Measurements from ENCODE around the gene FRMPD1.

Gene FRMPD1

DNA sequence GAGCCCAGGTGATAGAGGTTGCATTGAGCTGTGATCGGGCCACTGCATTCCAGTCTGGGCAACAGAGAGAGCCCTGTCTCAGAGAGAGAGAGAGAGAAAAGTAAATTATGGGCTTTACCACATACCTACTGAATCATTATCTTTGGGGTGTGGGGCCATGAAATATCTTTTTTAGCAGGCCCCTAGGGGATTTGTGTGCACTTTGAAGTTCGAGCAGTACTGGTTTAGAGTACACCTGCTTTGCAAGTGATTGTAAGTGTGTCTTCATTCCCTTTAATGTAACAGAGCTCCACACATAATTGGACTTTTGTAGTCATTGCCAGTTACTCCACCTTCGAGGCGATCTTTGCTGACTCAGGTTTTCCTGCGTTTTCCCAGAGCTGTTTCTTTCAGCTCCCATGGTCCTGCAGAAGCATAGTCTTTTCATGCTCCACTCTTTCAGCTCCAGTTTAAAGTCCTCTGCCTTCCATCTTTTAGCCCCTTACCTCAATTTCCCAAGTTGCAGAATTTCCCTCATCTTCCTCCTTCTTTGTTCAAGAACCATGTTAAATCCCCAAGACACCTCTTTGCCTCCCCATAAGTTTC is 24.0 kb upstream of the FRMPD1 start:
- DNase-seq (ENCODE audit: low spot score) = peak; percentile 43

DNA sequence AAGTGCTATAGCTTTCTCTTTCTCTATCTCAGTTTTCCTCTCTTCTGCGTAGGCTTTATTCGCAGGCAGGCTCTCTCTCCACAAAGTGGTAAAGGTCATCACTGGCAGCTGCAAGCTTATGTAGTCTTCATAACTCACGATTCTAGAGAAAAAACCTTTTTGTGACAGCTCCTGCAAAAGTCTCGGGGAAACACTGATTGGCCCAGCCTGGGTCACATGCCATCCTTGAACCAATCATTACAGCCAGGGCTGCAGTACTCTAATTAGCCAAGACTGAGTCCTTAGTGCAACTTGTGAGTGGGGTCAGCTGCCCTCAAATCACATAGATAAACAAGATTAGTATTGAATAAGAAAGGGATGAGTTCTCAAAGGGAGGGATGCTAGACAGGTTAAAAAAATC is 18.3 kb upstream of the FRMPD1 start:
- no peak for DNase-seq (ENCODE audit: low spot score)

DNA sequence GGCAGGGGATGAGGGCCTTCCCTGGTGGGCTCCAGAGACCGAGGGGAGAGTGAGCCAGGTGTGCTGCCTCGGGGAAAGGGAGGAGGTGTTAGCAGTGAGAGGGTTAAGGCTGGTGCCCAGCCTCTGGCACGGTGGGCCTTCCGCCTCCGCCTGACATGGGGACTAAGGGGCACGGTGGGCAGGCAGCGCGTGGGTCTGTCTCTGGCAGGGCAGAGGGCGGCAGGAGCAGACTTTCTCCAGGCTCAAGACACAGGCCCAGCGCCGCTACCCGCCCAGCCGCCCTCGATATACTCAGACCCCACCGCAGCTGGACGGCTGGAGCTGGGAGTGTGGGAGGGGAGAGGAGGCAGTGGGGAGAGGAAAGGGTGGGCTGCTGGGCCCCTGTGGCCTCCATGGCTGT is 14.9 kb upstream of the FRMPD1 start:
- DNase-seq (ENCODE audit: low spot score) = no peak

DNA sequence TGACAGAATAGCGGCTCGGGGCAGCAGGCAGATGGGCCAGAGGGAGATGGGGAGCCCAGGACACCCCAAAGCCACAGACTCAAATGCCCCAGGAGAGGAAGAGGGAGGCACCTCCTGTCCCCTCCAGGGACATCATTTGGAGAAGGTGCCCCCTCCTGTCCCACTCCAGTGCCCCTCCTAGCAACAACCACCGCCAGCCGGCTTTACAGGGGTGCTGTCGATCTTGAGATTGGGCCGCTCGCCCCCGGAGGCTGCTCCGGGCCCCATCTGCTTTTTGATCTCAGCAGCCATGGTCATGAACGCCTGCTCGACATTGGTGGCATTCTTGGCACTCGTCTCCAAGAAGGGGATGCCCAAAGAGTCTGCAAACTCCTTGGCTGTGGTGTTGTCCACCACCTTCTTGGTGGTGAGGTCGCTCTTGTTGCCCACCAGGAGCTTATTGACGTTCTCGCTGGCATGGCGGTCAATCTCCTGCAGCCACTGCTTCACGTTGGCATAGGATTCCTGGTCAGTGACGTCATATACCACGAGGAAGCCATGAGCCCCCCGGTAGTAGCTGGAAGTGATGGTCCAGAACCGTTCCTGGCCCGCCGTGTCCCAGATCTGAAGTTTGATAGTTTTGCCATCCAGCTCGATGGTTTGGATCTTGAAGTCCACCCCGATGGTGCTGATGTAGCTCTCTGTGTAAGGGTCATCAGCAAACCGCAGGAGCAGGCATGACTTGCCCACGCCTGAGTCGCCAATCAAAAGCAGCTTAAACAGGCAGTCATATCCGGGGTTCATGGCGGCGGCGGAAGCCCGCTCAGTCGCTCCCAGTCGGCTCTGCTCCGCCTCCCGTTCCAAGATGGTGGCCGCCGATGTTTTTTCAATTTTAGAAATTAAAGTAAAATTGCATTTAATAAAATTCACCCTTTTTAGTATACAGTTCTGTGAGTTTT is 14.0 kb upstream of the FRMPD1 start:
- DNase-seq (ENCODE audit: low spot score) = no peak

DNA sequence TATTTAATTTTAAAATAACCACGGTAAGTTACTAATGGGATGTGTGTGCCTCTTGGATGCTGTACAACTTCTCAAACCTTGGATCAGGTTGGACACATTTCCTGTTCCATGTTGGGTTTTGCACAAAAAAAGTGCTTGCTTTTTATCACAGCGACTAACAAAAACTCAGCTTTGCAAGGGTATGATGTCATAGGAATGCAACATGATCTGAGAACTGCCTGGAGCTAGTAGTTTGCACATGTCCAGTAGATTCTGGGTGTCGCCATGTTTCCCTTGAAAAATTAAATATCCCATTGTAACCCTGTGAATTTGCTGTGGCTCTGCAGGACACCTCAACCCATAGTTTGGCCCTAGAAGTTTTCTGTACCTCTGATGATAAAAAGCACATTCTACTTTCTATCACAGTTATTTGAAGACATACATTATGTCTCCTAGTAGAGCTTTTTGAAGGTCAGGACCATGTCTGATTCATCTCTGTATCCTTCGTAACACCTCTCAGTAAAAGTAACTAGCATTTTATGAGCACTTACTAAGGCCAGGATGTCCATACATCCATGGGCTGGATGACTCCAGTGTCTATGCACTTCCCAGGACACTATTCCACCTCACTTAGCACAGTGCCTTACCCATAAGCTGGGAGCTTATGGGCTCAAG is 11.5 kb upstream of the FRMPD1 start:
- DNase-seq (ENCODE audit: low spot score) = peak; percentile 47

- DNase-seq (ENCODE audit: low spot score) = no peak
Measured at GRCh38 chr9:37639841-37640240, 10.9 kb upstream of the FRMPD1 start.

DNA sequence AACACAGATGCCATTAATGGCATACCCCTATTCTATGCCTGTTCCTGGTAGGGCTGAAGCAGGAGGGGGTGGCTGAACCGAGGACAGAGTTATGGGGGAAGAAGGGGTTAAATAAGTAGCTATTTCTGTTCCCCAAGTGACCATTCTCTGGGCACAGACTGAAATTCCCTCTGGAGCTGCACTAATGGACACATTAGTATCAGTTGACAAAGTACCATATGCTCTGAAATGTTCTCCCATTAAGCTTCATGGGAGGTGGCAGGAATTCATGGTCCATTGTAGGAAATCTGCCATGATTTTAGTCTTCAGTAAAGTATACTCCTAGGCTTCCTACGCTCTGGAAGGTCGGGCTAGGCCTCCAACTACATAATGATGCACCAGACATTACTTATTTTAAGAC is 10.5 kb upstream of the FRMPD1 start:
- DNase-seq (ENCODE audit: low spot score) = no peak

GRCh38 chr9:37641331-37641730 is 9.4 kb upstream of the FRMPD1 start:
- peak; percentile 77 for DNase-seq (ENCODE audit: low spot score)

DNA sequence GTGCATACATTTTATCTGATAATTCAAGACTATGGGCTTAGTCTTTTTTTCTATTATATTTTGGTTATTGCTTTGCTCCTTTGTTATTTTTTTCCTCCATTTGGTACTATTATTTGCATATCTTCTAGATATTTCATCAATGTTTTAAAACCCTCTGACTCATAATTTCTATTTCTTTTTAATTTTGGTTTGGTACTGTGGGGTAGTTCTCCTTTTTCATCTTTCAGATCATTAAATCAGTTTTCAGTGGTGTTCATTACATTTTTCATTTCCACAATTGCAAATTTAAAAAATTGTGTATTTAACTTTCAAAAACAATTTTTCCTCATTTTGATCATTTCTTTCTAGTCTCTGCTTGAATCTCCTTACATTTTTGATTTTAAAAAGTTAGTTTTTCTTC is 7.5 kb upstream of the FRMPD1 start:
- DNase-seq (ENCODE audit: low spot score) = no peak

DNA sequence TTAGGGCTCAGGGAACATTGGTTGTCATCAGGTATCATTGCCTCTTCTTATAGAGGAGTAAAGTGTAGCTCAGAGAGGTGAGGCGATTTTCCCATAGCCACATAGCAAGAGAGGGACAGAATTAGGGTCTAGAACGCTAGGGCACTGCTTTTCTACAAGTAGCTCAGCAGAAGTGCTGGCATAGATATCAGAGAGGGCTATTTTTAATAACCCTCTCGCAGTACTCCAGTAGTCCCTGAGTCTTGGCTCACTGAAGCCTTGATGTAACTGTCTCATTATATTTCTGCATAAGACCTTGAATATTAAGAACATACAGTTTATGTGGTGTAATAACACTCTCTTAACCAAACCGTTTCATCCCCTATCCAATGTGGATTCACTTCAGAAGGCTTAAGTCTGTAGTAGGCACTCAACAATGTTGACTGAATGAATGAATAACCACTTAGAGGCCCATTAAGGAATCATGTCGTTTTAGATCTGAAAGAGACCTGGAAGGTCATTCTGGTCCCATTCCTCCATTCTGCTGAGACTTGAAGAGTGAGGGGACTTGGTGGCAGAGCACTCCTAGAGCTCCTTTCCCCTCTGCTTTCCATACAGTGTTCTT is 4.7 kb upstream of the FRMPD1 start:
- DNase-seq (ENCODE audit: low spot score) = no peak

- DNase-seq (ENCODE audit: low spot score) = no peak
Measured at GRCh38 chr9:37650299-37650872, 368 bp upstream of the FRMPD1 start.

DNA sequence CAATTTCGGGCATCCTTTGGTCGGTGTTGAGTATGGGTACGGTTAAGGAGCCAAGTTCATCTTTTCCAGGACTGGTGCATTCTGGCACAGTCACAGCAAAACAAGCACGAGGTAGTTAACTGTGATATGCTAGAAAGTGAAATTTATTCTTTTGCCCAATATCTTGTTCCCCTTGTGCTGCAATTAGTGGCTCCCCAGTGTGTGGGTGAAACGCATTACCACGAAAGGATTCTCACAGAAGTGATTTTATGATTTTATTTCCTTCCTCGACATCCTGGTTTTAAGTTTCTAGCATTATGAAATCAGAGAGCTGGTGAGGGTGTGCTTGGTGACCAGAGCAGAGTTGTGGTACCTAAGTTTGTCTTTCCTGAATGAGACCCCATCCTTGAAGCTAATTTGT is 1.5 kb downstream of the FRMPD1 start:
- DNase-seq (ENCODE audit: low spot score) = no peak

- DNase-seq (ENCODE audit: low spot score) = no peak
Measured at GRCh38 chr9:37653385-37653784, 2.6 kb downstream of the FRMPD1 start.

GRCh38 chr9:37656936-37657335 is 6.2 kb downstream of the FRMPD1 start:
- no peak for DNase-seq (ENCODE audit: low spot score)

DNA sequence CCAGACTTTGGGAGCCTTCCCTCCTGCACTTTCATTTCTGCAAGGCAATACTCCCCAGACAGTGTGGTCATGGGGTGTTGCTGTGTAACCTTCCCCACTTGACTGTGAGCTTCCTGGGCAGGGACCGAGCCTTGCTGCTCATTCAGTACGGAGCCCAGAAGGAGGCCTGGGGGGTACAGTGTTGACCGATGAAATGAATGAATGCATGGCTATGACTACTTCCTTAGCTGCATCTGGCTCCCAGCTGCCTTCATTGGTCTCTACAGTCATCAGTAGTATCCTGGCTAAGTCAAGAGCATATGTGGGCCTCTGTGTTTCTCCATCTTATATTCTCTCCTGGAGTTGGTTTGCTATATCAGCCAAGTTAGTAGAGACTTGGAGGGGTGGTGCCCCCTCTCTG is 9.9 kb downstream of the FRMPD1 start:
- no peak for DNase-seq (ENCODE audit: low spot score)

DNA sequence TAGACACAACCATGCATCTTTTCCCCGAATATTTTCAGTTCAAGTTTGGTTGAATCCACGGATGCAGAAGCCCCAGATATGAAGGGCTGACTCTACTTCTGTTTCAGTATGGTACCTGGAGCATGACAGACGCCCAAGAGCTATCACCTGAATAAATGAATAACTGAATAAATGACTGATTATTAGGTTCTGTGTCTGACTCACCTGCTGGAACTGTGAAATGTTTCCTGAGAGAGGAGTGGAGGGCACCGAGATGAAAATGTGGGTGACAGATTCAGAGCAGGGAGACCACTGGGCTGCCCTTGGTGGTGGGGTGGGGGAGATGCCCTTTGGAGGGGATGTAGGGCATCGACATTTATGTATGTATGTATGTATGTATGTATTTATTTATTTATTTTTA is 13.2 kb downstream of the FRMPD1 start:
- DNase-seq (ENCODE audit: low spot score) = no peak

- DNase-seq (ENCODE audit: low spot score) = no peak
Measured at GRCh38 chr9:37667706-37668105, 17.0 kb downstream of the FRMPD1 start.

- DNase-seq (ENCODE audit: low spot score) = no peak
Measured at GRCh38 chr9:37668116-37668601, 17.4 kb downstream of the FRMPD1 start.

DNA sequence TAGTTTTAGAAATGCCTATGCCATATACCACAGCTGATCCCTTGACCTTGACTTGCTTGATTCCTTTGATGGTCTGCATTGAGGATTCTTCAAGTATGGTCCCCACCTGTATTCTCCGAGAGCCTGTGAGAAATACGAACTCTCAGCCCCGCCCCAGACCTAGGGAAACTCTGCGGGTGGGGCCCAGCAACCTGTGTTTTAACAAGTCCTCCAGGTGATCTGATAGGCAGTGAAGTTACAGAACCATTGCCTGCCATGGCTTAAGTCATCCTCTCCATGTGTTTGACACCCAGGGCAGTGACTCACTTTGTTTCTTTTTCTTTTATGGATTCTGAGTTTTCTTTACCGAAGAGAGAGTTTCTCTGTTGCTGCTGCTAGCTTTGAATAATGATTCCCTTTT is 18.5 kb downstream of the FRMPD1 start:
- DNase-seq (ENCODE audit: low spot score) = no peak

- DNase-seq (ENCODE audit: low spot score) = no peak
Measured at GRCh38 chr9:37675661-37676060, 24.9 kb downstream of the FRMPD1 start.

- DNase-seq (ENCODE audit: low spot score) = no peak
Measured at GRCh38 chr9:37676411-37676830, 25.7 kb downstream of the FRMPD1 start.

GRCh38 chr9:37677435-37677834 is 26.7 kb downstream of the FRMPD1 start:
- DNase-seq (ENCODE audit: low spot score) = no peak
